Mononuclear cell (primary cell): Measurements from ENCODE around the gene TRIP12. TPM values are rescaled to one million over a fixed set of nuclear protein-coding genes. Genes with fewer than 3 reads are reported as not detected.
"Not testable (repeated sequence)": the region's sequence is repeated elsewhere in the genome, so short reads cannot be mapped to it uniquely, and the experiment has no call there.

Source experiments
- H3K27me3 ChIP-seq: 2 replicates; pipeline ENCODE4 v1.6.0; 2011; ENCODE audit warnings: low read length, control low read depth; ENCODE audit not compliant: insufficient read depth
- H3K4me1 ChIP-seq: 2 replicates; pipeline ENCODE4 v1.5.1; 2011; ENCODE audit warnings: mild to moderate bottlenecking, low read length, control low read depth; ENCODE audit not compliant: insufficient read depth
- H3K4me3 ChIP-seq: 2 replicates; pipeline ENCODE4 v1.5.1; 2011; ENCODE audit warnings: mild to moderate bottlenecking, low read length, moderate library complexity
- H3K9me3 ChIP-seq: 2 replicates; pipeline ENCODE4 v1.5.1; 2011; ENCODE audit warnings: low read depth, mild to moderate bottlenecking, control low read depth, low read length
- total RNA-seq: library from RNA; depleted of rRNA; stranded (reverse); fragments of >200 nt; gene quantifications from one replicate; pipeline ENCODE4 v1.2.3, GENCODE V29; 2012

The TRIP12 gene
- total RNA-seq, 1 donor, result 224 TPM

DNA sequence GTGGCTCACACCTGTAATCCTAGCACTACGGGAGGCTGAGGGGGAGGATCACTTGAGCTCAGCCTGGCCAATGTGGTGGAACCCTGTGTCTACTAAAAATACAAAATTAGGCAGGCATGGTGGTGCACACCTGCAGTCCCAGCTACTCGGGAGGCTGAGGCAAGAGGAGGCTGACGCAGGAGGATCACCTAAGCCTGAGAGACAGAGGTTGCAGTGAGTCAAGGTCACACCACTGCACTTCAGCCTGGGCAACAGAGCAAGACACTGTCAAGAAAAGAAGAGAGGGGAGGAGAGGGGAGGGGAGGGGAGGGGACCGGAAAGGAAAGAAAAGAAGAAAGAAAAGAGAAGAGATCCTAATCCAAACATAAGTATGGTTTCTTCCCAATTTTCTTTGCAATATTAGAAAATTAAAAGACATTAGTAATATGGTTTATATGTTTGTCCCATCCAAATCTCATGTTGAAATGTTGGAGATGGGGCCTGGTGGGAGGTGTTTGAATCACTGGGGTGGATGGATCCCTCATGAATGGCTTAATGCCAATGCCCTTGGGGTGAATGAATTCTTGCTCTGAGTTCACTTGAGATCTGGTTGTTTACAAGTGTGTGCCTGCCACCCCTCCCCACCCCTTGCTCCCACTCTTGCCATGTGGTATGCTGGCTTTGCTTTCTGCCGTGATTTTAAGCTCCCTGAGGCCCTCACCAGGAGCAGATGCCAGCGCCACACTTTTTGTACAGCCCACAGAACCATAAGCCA, 50.7 kb downstream of the TRIP12 start:
- Histone ChIP-seq H3K4me3 (no peak overlapping the region), H3K27me3 (no peaks in the 10 kb centered on the region), H3K9me3 (no peaks in the 10 kb centered on the region), H3K4me1 (no peaks in the 10 kb centered on the region)

DNA sequence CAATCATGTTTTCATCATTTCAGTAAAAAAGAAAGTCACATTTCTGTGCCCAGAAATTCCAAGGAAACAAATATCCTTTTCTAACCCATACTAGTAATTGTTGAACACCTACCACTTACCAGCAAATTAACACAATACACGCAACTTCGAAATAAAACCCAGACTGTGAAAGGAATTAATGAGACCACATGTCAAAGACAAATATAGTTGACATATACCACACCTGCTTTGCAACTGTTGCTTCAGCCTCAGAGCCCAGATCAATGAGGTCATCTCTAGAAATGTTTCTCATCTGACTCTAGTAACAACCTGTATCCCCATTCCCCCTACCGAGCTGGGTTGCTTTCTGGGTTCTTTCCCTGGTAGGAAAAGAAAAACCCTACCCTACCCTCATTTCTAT, 52.6 kb downstream of the TRIP12 start:
- Histone ChIP-seq H3K4me1 (peaks cover 6% of the 10 kb centered on the region), H3K4me3 (no peak overlapping the region), H3K27me3 (no peaks in the 10 kb centered on the region), H3K9me3 (no peaks in the 10 kb centered on the region)

DNA sequence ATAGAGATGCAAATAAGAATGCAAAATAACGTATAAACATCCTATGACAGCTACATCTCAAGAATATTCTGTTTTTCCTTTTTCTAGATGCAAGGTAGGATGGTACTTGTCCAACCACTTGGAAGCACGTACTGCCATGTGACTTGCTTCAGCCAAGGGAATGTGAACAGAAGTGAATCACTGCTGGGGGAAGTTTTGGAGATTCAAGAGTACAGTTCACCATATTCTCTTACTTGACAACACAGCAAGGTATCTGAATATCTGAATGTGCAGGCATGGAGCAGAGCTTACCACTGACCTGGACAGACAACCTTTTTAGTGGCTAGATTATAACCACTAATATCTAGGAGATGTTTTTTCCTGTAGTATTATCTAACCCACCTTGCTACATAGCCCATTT, 53.0 kb downstream of the TRIP12 start:
- H3K9me3 ChIP-seq, result no peaks in the 10 kb centered on the region
- no peak overlapping the region for H3K4me3 ChIP-seq
- peaks cover 6% of the 10 kb centered on the region for H3K4me1 ChIP-seq
- H3K27me3 ChIP-seq, result no peaks in the 10 kb centered on the region

DNA sequence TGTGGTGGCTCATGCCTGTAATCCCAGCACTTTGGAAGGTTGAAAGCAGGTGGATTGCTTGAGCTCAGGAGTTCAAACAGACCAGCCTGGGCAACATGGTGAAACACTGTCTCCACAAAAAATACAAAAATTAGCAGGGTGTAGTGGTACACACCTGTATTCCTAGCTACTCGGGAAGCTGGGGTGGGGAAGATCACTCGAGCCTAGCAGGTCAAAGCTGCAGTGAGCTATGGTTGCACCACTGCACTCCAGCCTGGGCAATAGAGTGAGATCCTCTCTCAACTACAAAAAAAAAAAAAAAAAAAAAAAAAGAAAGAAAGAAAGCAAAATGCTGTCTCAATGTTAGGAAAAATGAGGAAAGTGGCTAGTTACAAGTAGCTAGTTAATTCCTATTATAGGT, 56.8 kb downstream of the TRIP12 start:
- Histone ChIP-seq H3K4me1 (peaks cover 6% of the 10 kb centered on the region), H3K27me3 (no peaks in the 10 kb centered on the region), H3K9me3 (no peaks in the 10 kb centered on the region), H3K4me3 (no peak overlapping the region)

DNA sequence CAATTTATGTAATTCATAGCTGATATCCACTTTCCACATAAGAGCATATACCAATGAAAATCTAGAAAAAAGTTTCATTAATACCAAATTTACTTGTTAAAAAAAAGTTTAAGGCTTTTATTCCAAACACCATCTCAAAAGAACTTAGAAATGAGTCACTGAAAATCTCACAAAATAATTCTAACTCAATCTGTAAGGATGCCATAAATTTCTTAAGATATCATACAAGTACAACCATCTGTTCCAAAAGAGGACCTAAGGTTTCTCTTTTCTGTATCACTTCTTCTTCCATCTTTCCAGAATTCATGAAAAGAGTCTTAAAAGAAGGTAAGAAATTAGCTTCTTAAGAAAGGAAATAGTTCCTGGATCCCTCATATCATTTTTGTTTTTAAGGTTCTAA, 60.4 kb downstream of the TRIP12 start:
- no peaks in the 10 kb centered on the region for H3K9me3 ChIP-seq
- H3K4me1 ChIP-seq, result peaks cover 6% of the 10 kb centered on the region
- no peak overlapping the region for H3K4me3 ChIP-seq
- H3K27me3 ChIP-seq, result no peaks in the 10 kb centered on the region

DNA sequence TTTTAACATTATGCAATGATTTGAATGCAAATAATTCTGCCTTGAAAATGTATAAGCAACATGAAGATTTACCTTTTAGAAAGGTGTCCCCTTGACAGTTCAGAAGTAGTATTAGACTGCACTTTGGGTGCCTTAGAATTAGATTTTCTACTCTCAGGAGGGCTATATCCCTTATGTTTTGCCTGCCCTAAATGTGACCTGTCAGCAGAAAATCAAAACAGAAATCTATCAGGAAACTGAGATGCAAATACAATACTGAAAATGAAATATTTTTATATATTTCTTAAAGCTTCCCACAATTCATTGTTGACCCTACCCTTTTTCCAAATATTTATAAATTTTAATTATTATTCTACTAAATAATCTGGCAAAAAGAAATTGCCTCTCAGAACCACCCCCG, 61.5 kb downstream of the TRIP12 start:
- no peak overlapping the region for H3K4me3 ChIP-seq
- no peaks in the 10 kb centered on the region for H3K27me3 ChIP-seq
- no peaks in the 10 kb centered on the region for H3K9me3 ChIP-seq
- peaks cover 6% of the 10 kb centered on the region for H3K4me1 ChIP-seq

DNA sequence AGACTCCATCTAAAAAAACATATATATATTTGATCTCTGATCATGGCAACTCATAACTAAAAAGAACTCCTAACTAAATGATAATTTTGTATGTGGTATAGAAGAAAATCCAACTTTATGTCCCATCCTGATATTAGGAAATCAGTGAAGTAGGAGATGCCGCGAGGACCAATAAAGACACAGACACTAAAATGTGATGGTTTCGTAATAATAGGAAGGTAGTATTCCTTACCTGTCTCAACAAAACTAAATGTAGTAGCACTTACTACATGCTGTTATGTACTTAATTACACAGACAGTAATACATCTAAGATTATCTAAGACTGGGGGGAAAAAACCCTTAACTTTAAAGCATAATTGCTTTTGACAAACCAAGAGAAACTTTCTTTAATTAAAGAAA, 63.5 kb downstream of the TRIP12 start:
- H3K4me1 ChIP-seq, result no peaks in the 10 kb centered on the region
- no peaks in the 10 kb centered on the region for H3K27me3 ChIP-seq
- H3K9me3 ChIP-seq, result no peaks in the 10 kb centered on the region
- no peak overlapping the region for H3K4me3 ChIP-seq

DNA sequence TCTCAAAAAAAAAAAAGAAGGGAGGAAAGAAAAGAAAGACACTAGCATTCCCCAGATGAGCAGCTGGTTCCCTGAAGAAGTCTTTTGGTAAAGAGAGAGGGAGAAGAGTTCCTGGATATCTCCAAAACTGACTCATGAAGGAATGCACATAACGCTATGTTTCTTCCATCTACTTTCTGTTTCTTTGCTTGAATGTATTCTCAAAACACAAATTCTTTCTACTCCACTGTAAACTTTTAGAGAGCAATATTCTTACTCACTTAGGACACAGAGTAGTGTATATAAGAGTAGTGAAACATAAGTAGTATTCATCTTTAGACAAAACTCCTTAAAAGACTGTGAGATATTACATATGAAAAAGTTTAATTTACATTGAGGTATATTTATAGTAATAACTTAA, 64.2 kb downstream of the TRIP12 start:
- H3K27me3 ChIP-seq, result no peaks in the 10 kb centered on the region
- no peak overlapping the region for H3K4me3 ChIP-seq
- peaks cover 2% of the 10 kb centered on the region for H3K4me1 ChIP-seq
- H3K9me3 ChIP-seq, result no peaks in the 10 kb centered on the region

DNA sequence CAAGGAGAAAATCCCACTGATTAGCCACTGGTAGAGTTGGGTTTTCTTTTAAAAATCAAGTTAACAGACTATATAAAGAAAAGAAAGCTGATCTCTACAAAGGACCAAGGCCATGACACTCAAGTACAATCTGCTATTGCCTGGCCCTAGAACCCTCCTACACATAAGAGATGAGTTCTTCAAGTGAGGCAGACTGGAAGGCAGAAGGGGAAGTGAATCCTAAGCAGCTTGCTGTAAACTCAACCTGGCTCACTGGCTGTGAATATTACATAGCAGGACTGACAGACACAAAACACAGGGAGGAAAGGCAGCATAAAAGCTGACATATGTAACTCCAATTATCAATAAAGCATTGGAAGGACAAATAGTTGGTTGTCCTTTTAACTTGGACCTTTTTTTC, 65.4 kb downstream of the TRIP12 start:
- H3K9me3 ChIP-seq, result no peaks in the 10 kb centered on the region
- peaks cover 4% of the 10 kb centered on the region for H3K4me1 ChIP-seq
- no peaks in the 10 kb centered on the region for H3K27me3 ChIP-seq
- no peak overlapping the region for H3K4me3 ChIP-seq

DNA sequence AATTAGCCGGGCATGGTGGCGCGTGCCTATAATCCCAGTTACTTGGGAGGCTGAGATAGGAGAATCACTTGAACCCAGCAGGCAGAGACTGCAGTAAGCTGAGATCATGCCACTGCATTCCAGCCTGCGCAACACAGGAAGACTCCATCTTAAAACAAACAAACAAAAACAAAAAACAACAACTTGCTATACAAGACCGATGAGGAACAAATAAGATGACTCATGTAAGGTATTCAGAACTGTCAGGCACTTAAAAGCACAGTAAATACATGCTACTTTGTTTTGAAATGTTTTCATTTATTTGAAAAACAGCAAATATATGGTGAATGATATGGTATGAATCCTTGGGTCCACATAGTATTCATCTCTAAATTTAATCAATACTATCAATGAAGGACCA, 66.7 kb downstream of the TRIP12 start:
- H3K4me1 ChIP-seq, result peaks cover 4% of the 10 kb centered on the region
- H3K4me3 ChIP-seq, result no peak overlapping the region
- H3K9me3 ChIP-seq, result no peaks in the 10 kb centered on the region

DNA sequence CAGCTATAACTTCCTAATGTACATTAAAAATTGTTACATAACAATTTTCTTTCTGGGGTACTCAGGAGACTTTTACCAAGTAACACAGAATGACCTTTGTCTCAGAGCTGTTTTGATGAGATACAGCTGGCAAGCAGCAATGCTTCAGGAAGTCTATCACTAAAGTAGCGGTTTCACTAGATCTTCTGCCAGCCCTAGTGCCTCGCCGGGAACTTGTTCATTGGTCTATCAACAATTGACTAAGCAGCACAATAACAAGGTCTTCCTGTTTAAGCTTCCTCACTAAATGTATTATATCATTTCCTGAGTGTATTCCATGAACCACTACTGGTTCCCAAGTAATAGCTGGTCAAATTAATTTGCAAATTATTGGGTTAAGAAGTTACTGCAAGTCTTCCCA, 69.2 kb downstream of the TRIP12 start:
- Histone ChIP-seq H3K27me3 (no peaks in the 10 kb centered on the region), H3K4me3 (no peak overlapping the region), H3K4me1 (peaks cover 8% of the 10 kb centered on the region), H3K9me3 (no peaks in the 10 kb centered on the region)

More for the DNA sequence above, 66.7 kb downstream of the TRIP12 start:
- H3K27me3 ChIP-seq, result no peaks in the 10 kb centered on the region

DNA sequence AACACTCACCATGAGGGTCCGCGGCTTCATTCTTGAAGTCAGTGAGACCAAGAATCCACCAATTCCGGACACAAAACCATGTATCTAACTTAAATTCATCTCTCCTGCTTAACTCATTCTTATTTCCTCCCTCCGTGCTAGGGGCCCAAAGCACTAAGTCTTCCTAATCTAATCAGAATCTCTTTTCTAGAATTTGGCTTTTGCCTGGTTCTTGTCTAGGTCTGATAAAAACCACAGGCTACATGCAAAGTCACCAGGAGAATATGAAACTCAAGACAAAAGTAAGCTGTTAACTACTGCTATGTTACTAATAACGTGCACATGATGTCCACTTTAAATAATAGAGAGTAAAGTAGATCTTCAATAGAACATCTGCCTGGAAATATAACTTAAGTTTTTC, 69.9 kb downstream of the TRIP12 start:
- Histone ChIP-seq H3K4me3 (no peak overlapping the region), H3K9me3 (no peaks in the 10 kb centered on the region), H3K4me1 (peaks cover 8% of the 10 kb centered on the region), H3K27me3 (no peaks in the 10 kb centered on the region)

DNA sequence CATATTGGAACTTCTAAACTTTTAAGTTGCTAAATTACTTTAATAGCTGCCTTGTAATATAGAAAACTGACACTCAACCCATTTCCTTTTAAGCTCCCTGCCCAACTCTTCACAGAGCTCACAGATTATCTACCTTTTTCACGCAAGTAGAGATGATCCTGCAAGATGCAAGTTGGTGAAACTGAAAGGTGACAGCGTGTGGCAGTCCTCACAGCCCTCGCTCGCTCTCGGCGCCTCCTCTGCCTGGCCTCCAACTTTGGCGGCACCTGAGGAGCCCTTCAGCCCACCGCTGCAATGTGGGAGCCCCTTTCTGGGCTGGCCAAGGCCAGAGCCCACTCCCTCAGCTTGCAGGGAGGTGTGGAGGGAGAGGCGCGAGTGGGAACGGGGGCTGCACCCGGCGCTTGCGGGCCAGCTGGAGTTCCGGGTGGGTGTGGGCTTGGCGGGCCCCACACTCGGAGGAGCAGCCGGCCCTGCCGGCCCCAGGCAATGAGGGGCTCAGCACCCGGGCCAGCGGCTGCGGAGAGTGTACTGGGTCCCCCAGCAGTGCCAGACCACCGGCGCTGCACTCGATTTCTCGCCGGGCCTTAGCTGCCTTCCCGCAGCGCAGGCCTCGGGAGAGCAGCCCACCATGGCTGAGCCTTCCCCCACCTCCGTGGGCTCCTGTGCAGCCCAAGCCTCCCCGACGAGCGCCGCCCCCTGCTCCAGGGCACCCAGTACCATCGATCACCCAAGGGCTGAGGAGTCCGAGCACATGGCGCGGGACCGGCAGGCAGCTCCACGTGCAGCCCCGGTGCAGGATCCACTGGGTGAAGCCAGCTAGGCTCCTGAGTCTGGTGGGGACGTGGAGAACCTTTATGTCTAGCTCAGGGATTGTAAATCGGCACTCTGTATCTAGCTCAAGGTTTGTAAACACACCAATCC, 71.2 kb downstream of the TRIP12 start:
- not testable (repeated sequence) for H3K9me3 ChIP-seq, H3K27me3 ChIP-seq, H3K4me3 ChIP-seq, H3K4me1 ChIP-seq

DNA sequence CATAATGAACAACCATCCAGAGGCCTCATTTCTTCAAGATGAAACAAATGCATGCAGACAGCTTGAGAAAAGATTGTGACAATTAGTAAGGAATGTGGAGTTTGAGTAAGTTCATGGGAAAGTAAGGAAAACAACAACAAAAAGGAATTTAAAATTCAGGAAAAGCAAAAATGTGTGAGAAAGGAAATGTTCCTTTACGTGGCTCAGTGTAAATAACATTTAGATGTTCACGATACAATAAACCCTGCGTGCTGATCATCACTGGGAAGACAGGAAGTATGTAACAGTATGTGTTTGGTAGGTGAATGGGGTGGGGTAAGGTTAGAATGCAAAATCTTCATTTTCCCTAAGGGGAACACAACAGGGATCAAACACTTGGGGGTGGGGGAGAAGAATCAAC, 72.7 kb downstream of the TRIP12 start:
- H3K9me3 ChIP-seq, result no peaks in the 10 kb centered on the region
- H3K4me3 ChIP-seq, result no peak overlapping the region
- peaks cover 8% of the 10 kb centered on the region for H3K4me1 ChIP-seq
- H3K27me3 ChIP-seq, result no peaks in the 10 kb centered on the region

DNA sequence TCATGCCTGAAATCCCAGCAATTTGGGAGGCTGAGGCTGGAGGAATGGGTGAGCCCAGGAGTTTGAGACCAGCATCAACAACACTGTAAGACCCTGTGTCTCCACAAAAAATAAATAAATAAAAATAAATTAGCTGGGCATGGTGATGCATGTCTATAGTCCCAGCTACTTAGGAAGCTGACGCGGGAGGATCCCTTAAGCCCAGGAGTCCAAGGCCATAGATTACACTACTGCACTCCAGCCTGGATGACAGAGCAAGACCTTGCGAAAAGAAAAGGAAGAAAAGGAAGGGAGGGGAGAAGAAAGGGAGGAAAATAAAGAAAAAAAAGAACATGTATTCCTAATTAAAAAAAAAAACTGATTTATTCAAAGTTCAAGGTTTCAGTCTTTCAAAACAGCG, 78.2 kb downstream of the TRIP12 start:
- Histone ChIP-seq H3K4me1 (no peaks in the 10 kb centered on the region), H3K27me3 (no peaks in the 10 kb centered on the region), H3K9me3 (no peaks in the 10 kb centered on the region), H3K4me3 (no peak overlapping the region)
